Central memory CD8-positive, alpha-beta T cell (primary cell): Measurements from ENCODE around the gene MARCHF3.

Experiments
- ATAC-seq: fragments of 150-1000 bp; cut with Tn5 transposase; replicated peaks from 2 replicates; pipeline ENCODE4 v1.10.0; 2022; ENCODE audit warnings: mild to moderate bottlenecking, moderate FRiP score, moderate number of reproducible peaks; ENCODE audit not compliant: poor library complexity, severe bottlenecking; ENCODE audit errors: extremely low read depth
- DNase-seq, 2 donors: peaks; one replicate each; pipeline ENCODE4 v3.0.0; 2021; ENCODE audit warnings: low spot score in 2 of 2
- H3K27ac Mint-ChIP-seq: one replicate; pipeline ENCODE4 v1.8.0; 2022; ENCODE audit warnings: low read depth, mild to moderate bottlenecking, moderate library complexity, mixed read lengths
- H3K27me3 Mint-ChIP-seq: one replicate; pipeline ENCODE4 v1.8.0; 2022; ENCODE audit warnings: mixed read lengths
- H3K36me3 Mint-ChIP-seq: one replicate; pipeline ENCODE4 v1.8.0; 2022; ENCODE audit warnings: mild to moderate bottlenecking, moderate library complexity, mixed read lengths; ENCODE audit not compliant: insufficient read depth
- H3K4me1 Mint-ChIP-seq: one replicate; pipeline ENCODE4 v1.8.0; 2022; ENCODE audit warnings: mixed read lengths
- H3K4me3 Mint-ChIP-seq: one replicate; pipeline ENCODE4 v1.8.0; 2022; ENCODE audit warnings: mild to moderate bottlenecking, moderate library complexity, mixed read lengths
- H3K9me3 Mint-ChIP-seq: one replicate; pipeline ENCODE4 v1.8.0; 2022; ENCODE audit warnings: mixed read lengths

Gene MARCHF3, protein sequence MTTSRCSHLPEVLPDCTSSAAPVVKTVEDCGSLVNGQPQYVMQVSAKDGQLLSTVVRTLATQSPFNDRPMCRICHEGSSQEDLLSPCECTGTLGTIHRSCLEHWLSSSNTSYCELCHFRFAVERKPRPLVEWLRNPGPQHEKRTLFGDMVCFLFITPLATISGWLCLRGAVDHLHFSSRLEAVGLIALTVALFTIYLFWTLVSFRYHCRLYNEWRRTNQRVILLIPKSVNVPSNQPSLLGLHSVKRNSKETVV

DNA sequence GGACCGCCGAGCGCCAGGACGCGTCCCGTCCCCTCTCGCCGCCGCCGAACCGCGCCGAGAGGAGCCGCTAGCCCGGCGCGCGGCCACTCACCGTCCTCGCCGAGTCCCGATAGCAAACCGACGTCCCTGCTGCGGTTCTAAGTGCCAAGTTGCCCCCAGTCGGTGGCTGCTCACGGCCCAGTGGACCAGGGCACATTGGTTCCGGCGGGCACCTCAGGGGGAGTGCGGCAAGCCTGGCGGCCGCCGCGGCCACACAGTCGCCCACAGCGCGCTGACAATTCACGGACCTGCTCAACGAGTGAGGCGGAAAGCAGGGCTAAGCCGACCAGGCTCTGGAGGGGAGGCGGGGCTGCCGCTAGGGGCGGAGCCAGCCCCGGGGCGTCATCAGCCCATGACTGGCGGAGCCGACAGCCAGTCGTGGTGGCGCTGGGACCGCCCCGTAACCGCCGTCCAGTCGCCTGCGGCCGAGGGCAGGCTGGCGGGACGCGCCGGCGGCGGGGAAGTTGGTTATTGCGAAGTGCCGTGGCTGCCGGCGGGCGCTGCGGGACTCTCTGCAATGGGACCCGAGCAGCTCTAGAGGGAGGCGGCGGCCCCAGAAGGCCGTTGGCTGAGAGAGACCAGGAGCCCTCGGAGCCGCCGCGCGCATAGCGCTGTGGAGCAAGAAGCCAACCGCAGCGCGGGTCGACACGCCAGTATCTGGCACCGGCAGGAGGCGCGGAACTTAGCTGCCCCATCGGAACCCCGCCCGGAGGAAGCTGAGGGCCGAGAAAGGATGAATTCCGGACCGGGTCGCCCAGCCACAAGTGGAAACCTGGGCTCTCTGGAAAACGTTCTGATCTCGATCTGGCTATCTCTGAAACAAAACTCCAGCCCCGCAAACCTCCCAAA, at the start of gene MARCHF3:
MARCHF3 (minus strand) TSS at position 300 of the 888 bp plus-strand sequence. CDS start 112,387 bp downstream, outside the sequence.
- peak within 1 kb of the TSS; percentile 80 for H3K4me3 Mint-ChIP-seq
- H3K36me3 Mint-ChIP-seq, result peaks cover 10% of the 10 kb centered on the region
- peak; percentile 88 to 91 for DNase-seq
- H3K27ac Mint-ChIP-seq, result no peak within 1 kb of the TSS
- peak; percentile 97 for ATAC-seq
- H3K9me3 Mint-ChIP-seq, result no peaks in the 10 kb centered on the region
- peaks cover 12% of the 10 kb centered on the region for H3K4me1 Mint-ChIP-seq
- peaks cover 12% of the 10 kb centered on the region for H3K27me3 Mint-ChIP-seq

- no peak overlapping the region for H3K27ac Mint-ChIP-seq
- ATAC-seq (no peak), DNase-seq (no peak)
- H3K36me3 Mint-ChIP-seq, result peaks cover 3% of the 10 kb centered on the region
- H3K4me1 Mint-ChIP-seq, result no peaks in the 10 kb centered on the region
- peaks cover 23% of the 10 kb centered on the region for H3K27me3 Mint-ChIP-seq
- no peaks in the 10 kb centered on the region for H3K9me3 Mint-ChIP-seq
- no peak overlapping the region for H3K4me3 Mint-ChIP-seq
Measured at GRCh38 chr5:127079994-127080491, 49.7 kb upstream of the MARCHF3 start.

DNA sequence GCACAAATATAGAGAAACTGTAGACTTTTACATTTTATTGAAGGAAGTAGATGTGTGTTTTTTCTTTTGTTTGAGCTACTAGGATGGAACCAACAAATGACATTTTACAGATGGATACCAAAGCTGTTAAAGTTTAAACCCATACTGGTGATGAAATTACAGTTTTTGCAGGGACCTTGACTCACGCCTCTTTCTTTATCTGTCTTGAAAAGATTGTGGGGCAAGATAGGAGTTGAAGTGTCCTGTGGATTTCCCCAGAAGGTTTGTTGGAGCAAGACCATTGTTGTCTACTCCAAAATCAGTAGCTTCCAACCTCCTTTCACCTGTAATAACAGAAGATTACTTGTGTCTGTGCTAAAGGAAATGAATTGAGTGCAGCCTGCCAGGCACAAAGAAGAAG, 47.0 kb upstream of the MARCHF3 start:
- Mint-ChIP-seq H3K4me1 (peaks cover 14% of the 10 kb centered on the region), H3K9me3 (no peaks in the 10 kb centered on the region), H3K36me3 (peaks cover 13% of the 10 kb centered on the region), H3K27me3 (peaks cover 23% of the 10 kb centered on the region), H3K27ac (no peak overlapping the region), H3K4me3 (no peak overlapping the region)
- ATAC-seq (no peak), DNase-seq (no peak)

DNA sequence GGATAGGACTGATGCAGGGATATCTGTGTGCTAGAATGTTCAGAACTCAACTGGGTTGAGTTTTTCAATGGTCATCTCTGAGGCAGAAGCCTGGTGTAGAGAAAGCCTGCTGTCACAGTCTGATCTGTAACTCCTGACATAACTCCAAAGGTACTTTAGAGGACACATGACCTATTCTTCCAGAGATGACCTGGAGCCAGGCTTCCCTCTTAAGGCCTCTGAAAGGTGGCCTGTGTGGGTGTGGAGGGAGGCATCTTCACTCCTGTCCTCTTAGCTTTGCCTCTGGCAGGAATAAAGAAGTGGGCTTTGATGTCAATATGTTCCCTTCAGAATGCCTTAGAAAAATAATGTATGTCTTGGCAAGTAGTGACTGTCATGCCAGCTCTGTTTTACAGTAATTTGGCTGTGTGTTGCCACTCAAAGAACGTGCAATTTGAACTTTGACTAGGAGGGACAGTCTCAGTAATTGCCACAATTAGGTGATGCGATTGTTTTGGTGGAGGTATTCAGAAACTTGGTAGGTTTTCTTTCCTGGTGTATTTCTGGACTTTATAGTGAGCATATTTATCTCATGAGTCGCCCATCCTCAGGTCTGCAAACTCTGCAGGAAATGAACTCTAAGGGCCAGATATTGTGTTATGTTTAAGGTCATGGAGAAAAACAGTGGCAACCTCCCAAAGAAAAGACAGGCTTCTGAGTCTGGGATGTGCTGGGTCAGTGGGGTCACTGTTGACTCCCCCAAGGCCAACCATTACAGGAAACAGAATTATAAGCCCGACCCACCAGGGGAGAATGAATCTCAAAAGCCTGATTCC, 46.2 kb upstream of the MARCHF3 start:
- no peak for ATAC-seq
- peaks cover 13% of the 10 kb centered on the region for H3K36me3 Mint-ChIP-seq

GRCh38 chr5:127074466-127074865, 44.1 kb upstream of the MARCHF3 start:
- Mint-ChIP-seq H3K4me3 (peak overlapping the region; percentile 91), H3K36me3 (peaks cover 10% of the 10 kb centered on the region), H3K27ac (peak overlapping the region; percentile 94), H3K4me1 (peaks cover 14% of the 10 kb centered on the region), H3K27me3 (no peaks in the 10 kb centered on the region), H3K9me3 (no peaks in the 10 kb centered on the region)
- no peak for ATAC-seq
- no peak for DNase-seq

More for the DNA sequence above, 46.2 kb upstream of the MARCHF3 start:
- DNase-seq, result no peak
- Mint-ChIP-seq H3K9me3 (no peaks in the 10 kb centered on the region), H3K27me3 (peaks cover 18% of the 10 kb centered on the region), H3K4me1 (peaks cover 14% of the 10 kb centered on the region), H3K4me3 (no peak overlapping the region), H3K27ac (no peak overlapping the region)

DNA sequence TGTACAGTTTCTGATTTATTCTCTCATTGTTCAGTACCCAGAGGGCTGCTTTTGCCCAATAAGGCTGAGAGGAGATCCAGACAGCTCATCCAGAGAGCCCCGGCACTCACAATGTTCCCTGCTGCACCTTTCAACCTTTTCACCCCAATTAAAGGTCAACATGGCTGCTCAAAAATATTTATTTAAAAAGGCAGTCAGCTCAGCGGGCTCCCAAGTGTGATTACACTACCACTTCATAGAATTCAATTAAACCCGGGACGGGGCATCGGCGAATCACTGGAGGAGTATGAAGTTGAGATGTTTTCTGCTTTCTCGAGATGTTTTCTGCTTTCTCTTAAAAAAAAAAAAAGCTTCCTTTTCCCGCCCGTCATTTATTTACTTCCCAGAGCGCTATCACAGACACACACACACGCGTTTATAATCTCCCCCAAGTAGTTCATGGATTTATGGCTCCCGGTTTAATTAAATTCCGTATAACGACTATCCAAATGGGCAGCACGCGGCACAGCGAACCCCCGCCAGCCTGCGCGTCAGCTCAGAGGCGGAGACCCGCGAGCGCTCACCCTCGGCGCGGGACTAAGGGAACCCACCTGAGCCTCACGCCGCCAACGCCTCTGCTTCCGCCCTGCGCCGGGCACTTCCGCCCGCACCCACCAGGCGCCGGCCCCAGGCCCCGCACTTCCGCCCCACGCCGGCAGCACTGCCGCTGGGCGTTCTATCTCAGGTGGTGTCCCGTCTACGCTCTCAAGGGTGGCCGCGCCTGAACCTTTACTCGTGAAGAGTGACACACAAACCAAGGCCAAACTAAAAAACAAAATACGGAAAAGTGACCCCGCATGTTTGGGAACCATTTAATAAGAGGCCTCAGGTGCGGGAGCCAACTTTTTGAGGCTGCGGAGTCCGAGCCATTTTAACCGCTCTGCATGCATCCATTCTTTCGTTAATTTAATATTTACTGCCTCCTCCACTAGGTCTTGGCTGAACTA, 42.8 kb upstream of the MARCHF3 start, which contains the start of gene C5orf63:
C5orf63 (minus strand) TSS at position 642 of the 986 bp plus-strand sequence. CDS start 14,507 bp downstream, outside the sequence.
- ATAC-seq (peak; percentile 93), DNase-seq (peak; percentile 33 to 54)
- Mint-ChIP-seq H3K4me1 (peaks cover 14% of the 10 kb centered on the region), H3K27me3 (no peaks in the 10 kb centered on the region), H3K9me3 (no peaks in the 10 kb centered on the region), H3K4me3 (peak within 1 kb of the TSS; percentile 91), H3K27ac (peak within 1 kb of the TSS; percentile 94), H3K36me3 (peaks cover 10% of the 10 kb centered on the region)

GRCh38 chr5:127070243-127070642, 39.9 kb upstream of the MARCHF3 start:
- no peaks in the 10 kb centered on the region for H3K9me3 Mint-ChIP-seq
- peaks cover 10% of the 10 kb centered on the region for H3K36me3 Mint-ChIP-seq
- peaks cover 14% of the 10 kb centered on the region for H3K4me1 Mint-ChIP-seq

DNA sequence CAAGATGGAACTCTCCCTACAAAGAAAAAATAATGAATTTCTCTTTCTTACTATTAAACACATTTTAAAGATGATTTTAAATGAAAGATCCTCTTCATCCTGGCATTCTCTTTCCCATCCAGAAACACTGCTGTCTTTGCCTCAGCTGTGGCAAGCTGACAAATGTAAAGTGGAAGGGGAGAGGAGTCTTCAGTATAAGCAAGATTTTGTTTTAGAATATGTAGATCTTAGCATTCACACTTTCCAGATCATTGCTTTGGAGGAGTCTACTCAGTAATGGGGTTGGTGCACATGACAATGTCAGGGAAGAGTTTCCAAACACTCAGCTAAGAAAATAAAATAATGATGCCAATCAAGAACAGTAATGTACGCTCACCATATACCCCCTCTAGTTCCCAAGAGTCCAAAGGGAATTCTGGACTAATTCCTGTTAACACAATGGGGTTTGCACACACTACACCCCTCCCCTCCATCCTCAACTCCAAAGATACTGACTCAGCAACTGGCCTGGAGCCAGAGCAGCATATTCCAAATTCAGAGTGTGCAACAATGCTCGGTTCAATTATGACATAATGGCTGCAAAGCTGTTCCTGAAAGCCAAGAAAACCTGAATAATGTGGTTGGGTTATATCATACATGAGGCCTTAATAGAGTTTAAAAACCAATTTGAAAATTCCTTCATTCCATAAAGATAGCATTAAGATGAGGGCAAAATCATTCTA, 38.3 kb upstream of the MARCHF3 start:
- Mint-ChIP-seq H3K36me3 (peaks cover 6% of the 10 kb centered on the region), H3K9me3 (no peaks in the 10 kb centered on the region), H3K4me1 (peaks cover 9% of the 10 kb centered on the region), H3K27ac (no peak overlapping the region), H3K4me3 (no peak overlapping the region), H3K27me3 (no peaks in the 10 kb centered on the region)
- no peak for DNase-seq
- no peak for ATAC-seq

More at GRCh38 chr5:127070243-127070642, 39.9 kb upstream of the MARCHF3 start:
- H3K4me3 Mint-ChIP-seq, result no peak overlapping the region
- no peaks in the 10 kb centered on the region for H3K27me3 Mint-ChIP-seq
- no peak for ATAC-seq
- DNase-seq, result no peak
- H3K27ac Mint-ChIP-seq, result no peak overlapping the region

DNA sequence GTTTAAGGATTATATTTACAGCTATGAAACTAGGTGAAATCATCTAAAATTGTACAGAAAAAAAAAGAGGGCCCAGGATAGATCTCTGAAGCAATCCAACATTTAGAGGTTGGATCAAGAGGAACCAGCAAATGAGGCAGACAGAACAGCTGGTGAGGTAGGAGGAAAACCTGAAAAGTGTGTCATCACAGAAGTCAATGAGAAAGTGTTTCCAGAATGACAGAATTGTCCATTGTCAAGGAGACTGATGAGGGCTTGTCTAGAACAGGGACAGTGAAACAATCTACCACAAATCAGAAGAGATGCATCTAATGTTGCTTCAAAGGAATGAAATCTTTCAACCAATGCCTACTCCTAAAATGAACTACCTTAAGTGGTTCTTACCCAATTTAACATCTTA, 36.4 kb upstream of the MARCHF3 start:
- no peak for ATAC-seq
- no peak overlapping the region for H3K27ac Mint-ChIP-seq
- no peaks in the 10 kb centered on the region for H3K27me3 Mint-ChIP-seq
- no peaks in the 10 kb centered on the region for H3K36me3 Mint-ChIP-seq
- H3K4me3 Mint-ChIP-seq, result no peak overlapping the region
- no peaks in the 10 kb centered on the region for H3K4me1 Mint-ChIP-seq
- H3K9me3 Mint-ChIP-seq, result no peaks in the 10 kb centered on the region
- no peak for DNase-seq

GRCh38 chr5:127064253-127064840, 34.0 kb upstream of the MARCHF3 start:
- no peak overlapping the region for H3K27ac Mint-ChIP-seq
- no peak for DNase-seq
- no peaks in the 10 kb centered on the region for H3K27me3 Mint-ChIP-seq
- no peaks in the 10 kb centered on the region for H3K9me3 Mint-ChIP-seq
- no peaks in the 10 kb centered on the region for H3K36me3 Mint-ChIP-seq
- ATAC-seq, result no peak
- H3K4me1 Mint-ChIP-seq, result no peaks in the 10 kb centered on the region
- no peak overlapping the region for H3K4me3 Mint-ChIP-seq
